ENCODE data around the gene TBCA.

GRCh38 chr5:77696120-77696519 is 80.0 kb downstream of the TBCA start:
- TF ChIP-seq CTCF (conservative IDR thresholded peaks at IDR 0.05): no peak
- no peak for TF ChIP-seq ZFX (IDR thresholded peaks at IDR 0.05)

Data from C4-2B (cell line).